WTC11 (cell line): ENCODE data around the gene ADORA1. TPM values are rescaled to one million over a fixed set of nuclear protein-coding genes. Genes with fewer than 3 reads are reported as not detected.
A peak's percentile ranks its signal among the peaks of the same experiment; 100 is the strongest.

ENCODE experiments used
- ATAC-seq: fragments of 200-7000 bp; cut with Tn5 transposase; 2 replicates; pipeline ENCODE4 v1.10.0; 2021; ENCODE audit warnings: mild to moderate bottlenecking, moderate library complexity
- CTCF ChIA-PET: fragments of 300-600 bp; sonication (Branson Sonifier 250); formaldehyde crosslinking; loops from one replicate; lab custom pipeline; 2021; ENCODE audit warnings: antibody characterized with exemption; lab: Charles Lee
- POLR2A ChIA-PET: fragments of 350-600 bp; sonication (Branson Sonifier 250); formaldehyde crosslinking; loops from one replicate; lab custom pipeline; 2021; ENCODE audit warnings: antibody characterized with exemption; lab: Charles Lee
- DNase-seq: peaks from one replicate; pipeline ENCODE4 v3.0.0; 2021; ENCODE audit warnings: low spot score
- H3K27ac Mint-ChIP-seq: 2 replicates; pipeline ENCODE4 v1.8.0; 2021; ENCODE audit warnings: mixed read lengths
- H3K27me3 Mint-ChIP-seq: 2 replicates; pipeline ENCODE4 v1.8.0; 2021; ENCODE audit warnings: low read depth, mild to moderate bottlenecking, moderate library complexity, mixed read lengths
- H3K36me3 Mint-ChIP-seq: 2 replicates; pipeline ENCODE4 v1.8.0; 2021; ENCODE audit warnings: mixed read lengths
- H3K4me1 Mint-ChIP-seq: 2 replicates; pipeline ENCODE4 v1.8.0; 2022; ENCODE audit warnings: mixed read lengths
- H3K4me3 Mint-ChIP-seq: 2 replicates; pipeline ENCODE4 v1.8.0; 2021; ENCODE audit warnings: mild to moderate bottlenecking, moderate library complexity, mixed read lengths
- H3K9me3 Mint-ChIP-seq: 2 replicates; pipeline ENCODE4 v1.8.0; 2021; ENCODE audit warnings: mixed read lengths
- ATF1 ChIP-seq: sonication (generic); formaldehyde crosslinking; IDR thresholded peaks from 2 replicates; pipeline ENCODE4 v1.8.1; 2023; ENCODE audit warnings: mild to moderate bottlenecking, moderate library complexity, missing genetic modification reagents
- CBFB ChIP-seq: sonication (generic); formaldehyde crosslinking; IDR thresholded peaks from 2 replicates; pipeline ENCODE4 v1.8.1; 2022; ENCODE audit warnings: mild to moderate bottlenecking, low read depth, missing genetic modification reagents
- CREB1 ChIP-seq: sonication (generic); formaldehyde crosslinking; IDR thresholded peaks from 2 replicates; pipeline ENCODE4 v1.8.0; 2023; ENCODE audit warnings: mild to moderate bottlenecking, missing genetic modification reagents
- E2F1 ChIP-seq: sonication (generic); formaldehyde crosslinking; IDR thresholded peaks from 2 replicates; pipeline ENCODE4 v1.8.0; 2022; ENCODE audit warnings: mild to moderate bottlenecking, missing genetic modification reagents
- ELF4 ChIP-seq: sonication (generic); formaldehyde crosslinking; IDR thresholded peaks from 2 replicates; pipeline ENCODE4 v1.8.1; 2022; ENCODE audit warnings: low read depth, mild to moderate bottlenecking, moderate library complexity, missing genetic modification reagents
- ESRRA ChIP-seq: sonication (generic); formaldehyde crosslinking; IDR thresholded peaks from 2 replicates; pipeline ENCODE4 v1.8.1; 2022; ENCODE audit warnings: mild to moderate bottlenecking, missing genetic modification reagents, borderline replicate concordance
- FOXP1 ChIP-seq: sonication (generic); formaldehyde crosslinking; IDR thresholded peaks from 2 replicates; pipeline ENCODE4 v1.8.0; 2022; ENCODE audit warnings: missing genetic modification reagents, mild to moderate bottlenecking, moderate library complexity, borderline replicate concordance
- HMGXB4 ChIP-seq: sonication (generic); formaldehyde crosslinking; IDR thresholded peaks from 2 replicates; pipeline ENCODE4 v1.8.1; 2023; ENCODE audit warnings: mild to moderate bottlenecking, moderate library complexity, missing genetic modification reagents
- JAZF1 ChIP-seq: fragments of 250-450 bp; sonication (Bioruptor Pico); IDR thresholded peaks from 2 replicates; pipeline ENCODE4 v1.9.0; 2021; ENCODE audit warnings: moderate library complexity, mild to moderate bottlenecking, inconsistent platforms
- KAT7 ChIP-seq: sonication (generic); formaldehyde crosslinking; IDR thresholded peaks from 2 replicates; pipeline ENCODE4 v1.8.1; 2023; ENCODE audit warnings: missing genetic modification reagents, mild to moderate bottlenecking, borderline replicate concordance
- MLX ChIP-seq: sonication (generic); formaldehyde crosslinking; IDR thresholded peaks from 2 replicates; pipeline ENCODE4 v1.8.1; 2023; ENCODE audit warnings: mild to moderate bottlenecking, missing genetic modification reagents, moderate library complexity
- MXD4 ChIP-seq: fragments of 250-450 bp; sonication (Bioruptor Pico); IDR thresholded peaks from 2 replicates; pipeline ENCODE4 v1.8.0; 2021; ENCODE audit warnings: mild to moderate bottlenecking, moderate library complexity, borderline replicate concordance
- NR1H2 ChIP-seq: sonication (generic); formaldehyde crosslinking; IDR thresholded peaks from 2 replicates; pipeline ENCODE4 v1.9.0; 2021; ENCODE audit warnings: mild to moderate bottlenecking, moderate library complexity, missing genetic modification reagents
- NR2C2 ChIP-seq: sonication (generic); formaldehyde crosslinking; IDR thresholded peaks from 2 replicates; pipeline ENCODE4 v1.8.0; 2022; ENCODE audit warnings: mild to moderate bottlenecking, missing genetic modification reagents
- OVOL2 ChIP-seq: fragments of 250-450 bp; sonication (Bioruptor Pico); IDR thresholded peaks from 2 replicates; pipeline ENCODE4 v1.9.0; 2021; ENCODE audit warnings: mild to moderate bottlenecking, borderline replicate concordance
- PRRX2 ChIP-seq: fragments of 250-450 bp; sonication (Bioruptor Pico); IDR thresholded peaks from 2 replicates; pipeline ENCODE4 v1.8.0; 2021; ENCODE audit warnings: mild to moderate bottlenecking
- SP1 ChIP-seq: sonication (generic); formaldehyde crosslinking; conservative IDR thresholded peaks from 2 replicates; pipeline ENCODE4 v1.8.1; 2022; ENCODE audit warnings: missing genetic modification reagents
- USF1 ChIP-seq: sonication (generic); formaldehyde crosslinking; IDR thresholded peaks from 2 replicates; pipeline ENCODE4 v1.8.0; 2022; ENCODE audit warnings: mild to moderate bottlenecking, missing genetic modification reagents
- ZNF317 ChIP-seq: sonication (generic); formaldehyde crosslinking; IDR thresholded peaks from 2 replicates; pipeline ENCODE4 v1.8.1; 2023; ENCODE audit warnings: low read depth, mild to moderate bottlenecking, moderate library complexity, missing genetic modification reagents, borderline replicate concordance
- ZNF416 ChIP-seq: fragments of 250-450 bp; sonication (Bioruptor Pico); IDR thresholded peaks from 2 replicates; pipeline ENCODE4 v1.9.0; 2021; ENCODE audit warnings: mild to moderate bottlenecking, inconsistent platforms
- total RNA-seq: library from RNA; stranded (reverse); gene quantifications from 3 replicates; pipeline ENCODE4 v1.2.3, GENCODE V29; 2021

The ADORA1 gene
- total RNA-seq, 1 experiment from 2014 or later, result 1.8 TPM

- Mint-ChIP-seq H3K4me1 (peaks cover 87% of the 10 kb centered on the region), H3K4me3 (no peak overlapping the region), H3K27me3 (no peaks in the 10 kb centered on the region), H3K9me3 (peaks cover 4% of the 10 kb centered on the region), H3K36me3 (peaks cover 4% of the 10 kb centered on the region), H3K27ac (no peak overlapping the region)
- ATAC-seq (peak; percentile 50), DNase-seq (peak; percentile 44)
- ChIA-PET CTCF (interaction anchor here (0.6 to 12.2 kb wide), 22 partner anchors 9 to 901 kb away, joined by 3 to 184 read pairs (median 6); partner anchors contain the start of genes ADORA1, CHI3L1 and MYBPH), POLR2A (interaction anchor here (0.9 to 1.3 kb wide), 2 partner anchors 14 to 20 kb away, joined by 3 read pairs; no protein-coding TSS in a partner anchor)
- TF ChIP-seq USF1 (CRISPR knock-in tag) (no peak), JAZF1 (CRISPR knock-in tag) (no peak), ESRRA (CRISPR knock-in tag) (peak; percentile 77; the same call in 1 of the 2 replicates), MLX (CRISPR knock-in tag) (no peak), KAT7 (CRISPR knock-in tag) (no peak), ATF1 (CRISPR knock-in tag) (no peak), ZNF317 (CRISPR knock-in tag) (no peak)
Measured at GRCh38 chr1:203148127-203148526, 20.6 kb downstream of the ADORA1 start.

- peaks cover 2% of the 10 kb centered on the region for H3K36me3 Mint-ChIP-seq
- POLR2A ChIA-PET, result interaction anchor here (0.9 to 1.3 kb wide), 2 partner anchors 15 to 20 kb away, joined by 3 read pairs; no protein-coding TSS in a partner anchor
- TF ChIP-seq MXD4 (CRISPR knock-in tag) (no peak), SP1 (CRISPR knock-in tag) (no peak), E2F1 (no peak), PRRX2 (CRISPR knock-in tag) (no peak), CREB1 (CRISPR knock-in tag) (no peak), ELF4 (no peak), HMGXB4 (CRISPR knock-in tag) (no peak), NR2C2 (no peak), CBFB (CRISPR knock-in tag) (no peak), FOXP1 (CRISPR knock-in tag) (no peak), OVOL2 (CRISPR knock-in tag) (no peak), NR1H2 (CRISPR knock-in tag) (no peak), ZNF416 (CRISPR knock-in tag) (no peak)
- TF ChIP-seq, all 79 proteins: peak for 0
- Mint-ChIP-seq H3K9me3 (peaks cover 2% of the 10 kb centered on the region), H3K27me3 (no peaks in the 10 kb centered on the region), H3K4me3 (no peak overlapping the region), H3K4me1 (peaks cover 90% of the 10 kb centered on the region), H3K27ac (no peak overlapping the region)
- no peak for ATAC-seq
- DNase-seq, result no peak
- CTCF ChIA-PET, result interaction anchor here (0.6 to 12.2 kb wide), 19 partner anchors 10 to 901 kb away, joined by 3 to 184 read pairs (median 6); partner anchors contain the start of genes ADORA1, CHI3L1 and MYBPH
Measured at GRCh38 chr1:203148579-203148978, 21.1 kb downstream of the ADORA1 start.
